HG03457 (cell line): Measurements from ENCODE around the gene LRP10.
"Not testable (repeated sequence)": the region's sequence is repeated elsewhere in the genome, so short reads cannot be mapped to it uniquely, and the experiment has no call there.

Experiments
- ATAC-seq: cut with Tn5 transposase; IDR thresholded peaks from one replicate; pipeline ENCODE4 v1.9.1; 2021; ENCODE audit warnings: moderate number of reproducible peaks; ENCODE audit not compliant: unreplicated experiment

Gene LRP10

DNA sequence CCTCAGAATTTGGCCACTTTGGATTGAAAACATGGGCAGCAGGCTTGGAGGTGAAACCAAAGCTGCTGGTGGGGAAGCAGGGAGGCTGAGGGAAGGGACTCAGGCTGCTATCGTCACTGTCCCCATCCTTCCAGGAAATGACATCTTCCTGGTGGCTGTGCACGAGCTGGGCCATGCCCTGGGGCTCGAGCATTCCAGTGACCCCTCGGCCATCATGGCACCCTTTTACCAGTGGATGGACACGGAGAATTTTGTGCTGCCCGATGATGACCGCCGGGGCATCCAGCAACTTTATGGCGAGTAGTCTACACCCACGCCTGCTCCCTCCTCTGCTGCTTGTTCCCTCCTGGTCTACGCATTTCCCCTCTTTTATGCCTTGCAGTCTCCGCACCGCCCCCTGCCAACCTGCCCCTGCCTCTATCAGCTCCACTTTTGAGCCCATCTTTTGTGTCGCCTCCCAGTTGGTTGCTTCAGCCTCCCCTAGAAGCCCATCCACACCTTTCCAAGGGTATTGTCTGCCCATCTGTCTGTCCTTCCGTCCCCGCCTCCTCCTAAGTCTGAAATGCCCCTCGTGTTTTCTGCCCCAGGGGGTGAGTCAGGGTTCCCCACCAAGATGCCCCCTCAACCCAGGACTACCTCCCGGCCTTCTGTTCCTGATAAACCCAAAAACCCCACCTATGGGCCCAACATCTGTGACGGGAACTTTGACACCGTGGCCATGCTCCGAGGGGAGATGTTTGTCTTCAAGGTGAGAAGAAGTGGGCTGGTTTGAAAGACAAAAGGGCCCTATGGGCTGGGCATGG is 28.2 kb upstream of the LRP10 start:
- no peak for ATAC-seq

DNA sequence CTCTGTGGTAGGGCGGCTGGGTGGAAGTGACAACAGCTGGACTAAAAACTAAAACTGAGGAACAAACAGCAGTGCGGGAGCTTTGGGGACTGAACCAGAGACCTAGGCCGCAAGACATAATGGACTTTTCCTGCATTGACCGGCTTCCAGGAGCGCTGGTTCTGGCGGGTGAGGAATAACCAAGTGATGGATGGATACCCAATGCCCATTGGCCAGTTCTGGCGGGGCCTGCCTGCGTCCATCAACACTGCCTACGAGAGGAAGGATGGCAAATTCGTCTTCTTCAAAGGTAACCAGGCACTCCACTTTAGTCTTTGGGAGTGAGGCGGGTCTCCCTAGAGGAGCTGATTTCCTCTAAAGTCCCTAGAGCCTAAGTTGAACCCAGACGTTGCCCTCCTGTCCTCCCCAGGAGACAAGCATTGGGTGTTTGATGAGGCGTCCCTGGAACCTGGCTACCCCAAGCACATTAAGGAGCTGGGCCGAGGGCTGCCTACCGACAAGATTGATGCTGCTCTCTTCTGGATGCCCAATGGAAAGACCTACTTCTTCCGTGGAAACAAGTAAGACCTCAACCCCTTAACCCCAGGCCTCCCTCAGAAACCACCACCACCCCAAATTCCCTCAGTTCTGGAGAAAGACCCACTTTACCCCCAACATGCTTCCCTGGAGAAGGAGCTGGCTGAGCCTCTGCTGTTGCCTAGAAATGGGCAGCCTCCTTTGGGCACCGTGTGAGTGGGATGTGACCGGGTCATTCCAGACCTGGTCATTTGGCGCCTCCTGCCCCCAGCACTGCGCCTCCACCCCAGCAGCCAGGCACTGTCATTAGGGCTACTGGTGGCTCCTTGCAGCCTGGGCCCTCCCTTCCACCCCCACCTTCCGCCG is 27.1 kb upstream of the LRP10 start:
- no peak for ATAC-seq

DNA sequence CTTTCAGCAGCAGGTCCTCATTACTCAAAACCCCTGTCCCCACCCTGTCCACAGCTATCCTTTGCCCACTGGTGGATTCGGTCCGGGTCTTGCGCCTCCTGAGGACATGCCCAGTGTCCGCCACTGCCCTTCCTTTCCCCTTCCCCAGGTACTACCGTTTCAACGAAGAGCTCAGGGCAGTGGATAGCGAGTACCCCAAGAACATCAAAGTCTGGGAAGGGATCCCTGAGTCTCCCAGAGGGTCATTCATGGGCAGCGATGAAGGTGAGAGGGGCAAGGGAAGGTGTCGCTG is 26.5 kb upstream of the LRP10 start:
- no peak for ATAC-seq

DNA sequence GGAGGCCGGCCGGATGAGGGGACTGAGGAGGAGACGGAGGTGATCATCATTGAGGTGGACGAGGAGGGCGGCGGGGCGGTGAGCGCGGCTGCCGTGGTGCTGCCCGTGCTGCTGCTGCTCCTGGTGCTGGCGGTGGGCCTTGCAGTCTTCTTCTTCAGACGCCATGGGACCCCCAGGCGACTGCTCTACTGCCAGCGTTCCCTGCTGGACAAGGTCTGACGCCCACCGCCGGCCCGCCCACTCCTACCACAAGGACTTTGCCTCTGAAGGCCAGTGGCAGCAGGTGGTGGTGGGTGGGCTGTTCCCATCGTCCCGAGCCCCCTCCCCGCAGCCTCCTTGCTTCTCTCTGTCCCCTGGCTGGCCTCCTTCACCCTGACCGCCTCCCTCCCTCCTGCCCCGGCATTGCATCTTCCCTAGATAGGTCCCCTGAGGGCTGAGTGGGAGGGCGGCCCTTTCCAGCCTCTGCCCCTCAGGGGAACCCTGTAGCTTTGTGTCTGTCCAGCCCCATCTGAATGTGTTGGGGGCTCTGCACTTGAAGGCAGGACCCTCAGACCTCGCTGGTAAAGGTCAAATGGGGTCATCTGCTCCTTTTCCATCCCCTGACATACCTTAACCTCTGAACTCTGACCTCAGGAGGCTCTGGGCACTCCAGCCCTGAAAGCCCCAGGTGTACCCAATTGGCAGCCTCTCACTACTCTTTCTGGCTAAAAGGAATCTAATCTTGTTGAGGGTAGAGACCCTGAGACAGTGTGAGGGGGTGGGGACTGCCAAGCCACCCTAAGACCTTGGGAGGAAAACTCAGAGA is 25.5 kb upstream of the LRP10 start:
- ATAC-seq: no peak

DNA sequence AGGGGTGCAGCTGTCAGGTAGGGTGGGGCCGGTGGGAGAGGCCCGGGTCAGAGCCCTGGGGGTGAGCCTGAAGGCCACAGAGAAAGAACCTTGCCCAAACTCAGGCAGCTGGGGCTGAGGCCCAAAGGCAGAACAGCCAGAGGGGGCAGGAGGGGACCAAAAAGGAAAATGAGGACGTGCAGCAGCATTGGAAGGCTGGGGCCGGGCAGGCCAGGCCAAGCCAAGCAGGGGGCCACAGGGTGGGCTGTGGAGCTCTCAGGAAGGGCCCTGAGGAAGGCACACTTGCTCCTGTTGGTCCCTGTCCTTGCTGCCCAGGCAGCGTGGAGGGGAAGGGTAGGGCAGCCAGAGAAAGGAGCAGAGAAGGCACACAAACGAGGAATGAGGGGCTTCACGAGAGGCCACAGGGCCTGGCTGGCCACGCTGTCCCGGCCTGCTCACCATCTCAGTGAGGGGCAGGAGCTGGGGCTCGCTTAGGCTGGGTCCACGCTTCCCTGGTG is 24.7 kb upstream of the LRP10 start:
- no peak for ATAC-seq

DNA sequence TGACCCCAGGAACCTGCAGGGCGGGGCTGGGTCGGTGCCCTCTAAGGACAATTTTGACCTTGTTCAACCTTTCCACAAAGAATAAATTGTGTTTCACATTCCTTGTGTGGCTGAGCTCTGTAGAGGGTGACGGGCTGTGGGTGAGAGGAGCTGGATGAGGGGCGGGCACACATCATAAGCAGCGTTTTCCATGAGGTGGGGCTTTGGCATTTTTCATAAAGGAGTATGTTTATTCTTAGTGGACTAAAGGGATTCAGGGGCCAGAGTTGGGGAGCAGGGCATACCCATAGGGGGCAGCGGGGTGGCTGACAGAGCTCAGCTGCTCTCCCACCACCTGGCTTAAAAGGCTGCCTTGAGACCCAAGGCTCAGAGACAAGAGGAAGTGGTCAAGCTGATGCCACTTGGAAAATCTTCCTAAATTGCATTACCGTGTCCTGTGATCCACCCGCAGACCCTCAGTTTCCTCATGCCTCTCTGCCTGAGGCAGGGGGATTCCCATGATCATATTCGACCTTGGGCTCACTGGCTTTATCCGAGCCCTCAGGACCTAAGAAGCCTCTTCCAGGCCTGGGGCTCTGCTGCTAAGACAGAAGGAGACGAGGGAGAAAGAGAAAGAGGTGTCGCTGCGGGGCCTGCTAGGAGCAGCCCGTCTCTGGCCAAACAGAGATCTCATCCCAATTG is 23.7 kb upstream of the LRP10 start:
- ATAC-seq: no peak

DNA sequence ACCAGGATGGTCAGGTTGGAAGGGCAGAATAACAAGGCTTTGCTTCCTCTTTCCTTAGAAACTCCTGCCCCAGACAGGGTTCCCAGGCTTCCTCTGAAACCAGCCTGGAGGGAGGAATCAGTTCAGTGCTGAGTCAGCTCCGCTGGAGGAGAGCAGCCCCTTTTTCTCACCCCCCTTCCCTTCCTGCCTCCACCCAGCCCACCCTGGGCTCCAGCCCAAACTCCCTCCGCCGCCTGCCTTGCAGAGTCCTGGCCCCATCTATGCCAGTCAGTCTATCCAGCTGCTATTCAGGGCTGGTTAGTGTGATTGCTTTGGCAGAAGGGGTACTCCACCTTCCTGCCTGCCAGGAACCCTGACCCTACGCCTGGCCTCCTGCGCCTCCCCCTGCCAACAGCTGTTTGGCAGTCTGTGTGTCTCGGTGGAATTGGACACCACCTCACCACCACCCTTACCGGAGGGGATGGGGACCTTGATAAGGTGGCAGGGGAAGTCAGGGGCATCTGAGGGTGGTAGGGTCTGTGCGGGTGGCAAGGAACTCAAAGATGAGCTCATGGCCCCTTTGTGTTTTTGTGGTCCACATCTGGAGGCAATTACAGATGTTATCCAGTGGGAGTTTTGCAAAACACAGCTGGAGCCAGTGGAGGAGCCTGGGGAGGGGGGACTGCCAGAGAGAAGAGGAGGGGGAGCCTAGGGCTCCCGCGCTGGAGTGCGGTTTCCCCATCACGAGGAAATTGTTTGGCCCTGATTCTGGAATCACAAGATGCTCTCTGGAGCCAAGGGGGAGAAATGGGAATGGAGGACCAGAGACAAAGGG is 23.0 kb upstream of the LRP10 start:
- no peak for ATAC-seq

DNA sequence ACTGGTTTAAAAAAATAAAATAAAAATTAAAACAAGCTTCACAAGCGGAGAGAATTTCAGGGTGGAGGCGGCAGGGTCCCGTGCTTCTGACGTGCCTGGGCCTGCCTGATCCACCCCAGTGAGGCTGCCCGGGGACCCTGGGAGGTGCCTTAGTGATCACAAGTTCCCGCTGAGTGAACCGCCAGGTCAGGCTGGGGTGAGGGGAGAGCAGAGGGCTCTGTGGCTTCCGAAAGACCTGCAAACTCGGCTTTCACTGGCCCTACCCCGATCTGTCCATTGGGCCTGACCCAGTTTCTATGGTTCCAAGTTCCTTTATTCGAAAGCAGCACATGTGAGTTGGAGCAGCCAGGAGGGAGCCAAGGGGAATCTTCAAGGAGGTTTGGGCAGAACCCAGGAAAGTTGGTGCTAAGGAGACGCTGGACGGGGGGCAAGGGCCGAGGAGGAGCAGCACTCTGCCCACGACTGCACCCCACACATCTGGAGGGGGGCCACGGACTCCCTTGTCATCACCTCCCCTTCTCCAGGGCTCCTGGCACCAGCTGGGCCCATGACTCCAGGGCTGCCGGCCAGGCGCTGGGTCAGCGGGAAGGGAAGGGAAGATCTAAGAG is 22.2 kb upstream of the LRP10 start:
- no peak for ATAC-seq

DNA sequence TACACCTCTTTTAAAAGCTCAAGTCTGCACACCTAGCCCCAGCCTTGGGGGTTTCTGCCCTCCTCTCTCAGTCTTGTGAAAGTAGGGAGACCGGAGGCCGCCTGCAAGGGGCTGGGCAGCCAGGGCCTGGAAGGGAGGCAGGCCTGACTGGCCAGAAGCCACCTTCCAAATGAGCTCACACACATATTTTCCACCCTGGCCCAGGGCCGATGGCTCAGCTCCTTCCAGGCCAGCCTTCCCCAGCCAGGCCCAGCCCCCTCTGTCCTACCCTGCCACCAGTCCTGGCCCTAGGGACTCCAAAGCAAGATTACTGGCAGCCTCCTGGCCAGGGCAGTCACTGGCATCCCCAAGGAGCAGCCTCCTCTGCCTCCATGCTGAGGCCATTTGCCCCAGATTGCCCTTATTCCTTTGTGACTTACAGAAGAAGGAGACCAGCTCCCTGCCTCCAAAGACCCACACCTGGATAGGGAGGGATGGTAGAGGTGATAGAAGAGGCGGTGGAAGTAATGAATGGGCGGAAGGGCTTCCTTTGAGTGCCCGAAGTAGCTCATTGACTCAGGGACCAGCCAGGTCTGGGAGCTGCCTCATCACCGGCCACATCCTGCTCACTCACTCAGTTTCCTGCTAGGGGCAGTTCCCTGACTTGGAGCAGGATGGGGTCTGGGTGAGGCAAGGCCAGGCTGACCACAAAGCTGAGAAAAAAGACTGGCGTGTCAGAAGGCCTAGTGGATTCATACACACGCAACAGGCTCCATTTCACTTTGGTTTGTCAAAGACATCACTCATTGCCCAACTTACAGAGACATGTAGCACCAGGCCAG is 20.4 kb upstream of the LRP10 start:
- ATAC-seq: no peak

DNA sequence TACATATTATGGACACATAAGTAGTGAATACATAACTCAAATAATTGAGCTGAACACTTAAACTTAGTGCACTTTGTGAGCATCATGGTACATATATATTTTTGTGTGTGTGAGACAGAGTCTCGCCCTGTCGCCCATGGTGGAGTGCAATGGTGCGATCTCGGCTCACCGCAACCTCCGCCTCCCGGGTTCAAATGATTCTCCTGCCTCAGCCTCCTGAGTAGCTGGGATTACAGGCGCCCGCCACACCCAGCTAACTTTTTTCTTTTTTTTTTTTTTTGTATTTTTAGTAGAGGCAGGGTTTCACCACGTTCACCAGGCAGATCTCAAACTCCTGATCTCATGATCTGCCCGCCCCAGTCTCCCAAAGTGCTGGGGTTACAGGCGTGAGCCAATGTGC is 19.4 kb upstream of the LRP10 start:
- ATAC-seq: not testable (repeated sequence)

DNA sequence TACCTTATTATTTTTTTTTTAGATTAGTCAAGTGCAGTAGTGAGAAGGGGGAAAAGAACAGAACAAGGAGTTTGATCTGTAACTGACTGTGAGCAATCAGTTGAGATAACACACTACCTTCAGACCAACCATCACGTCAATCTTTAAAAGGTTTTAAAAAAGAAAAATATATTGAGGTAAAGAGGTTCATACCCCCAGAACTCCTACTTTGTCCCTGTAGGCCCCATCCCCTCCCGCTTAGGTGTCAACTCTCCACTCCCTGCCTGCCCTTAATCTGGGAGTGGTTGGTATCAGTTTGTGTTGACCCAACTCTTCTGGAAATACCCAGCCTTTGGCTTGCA is 19.0 kb upstream of the LRP10 start:
- ATAC-seq: no peak

DNA sequence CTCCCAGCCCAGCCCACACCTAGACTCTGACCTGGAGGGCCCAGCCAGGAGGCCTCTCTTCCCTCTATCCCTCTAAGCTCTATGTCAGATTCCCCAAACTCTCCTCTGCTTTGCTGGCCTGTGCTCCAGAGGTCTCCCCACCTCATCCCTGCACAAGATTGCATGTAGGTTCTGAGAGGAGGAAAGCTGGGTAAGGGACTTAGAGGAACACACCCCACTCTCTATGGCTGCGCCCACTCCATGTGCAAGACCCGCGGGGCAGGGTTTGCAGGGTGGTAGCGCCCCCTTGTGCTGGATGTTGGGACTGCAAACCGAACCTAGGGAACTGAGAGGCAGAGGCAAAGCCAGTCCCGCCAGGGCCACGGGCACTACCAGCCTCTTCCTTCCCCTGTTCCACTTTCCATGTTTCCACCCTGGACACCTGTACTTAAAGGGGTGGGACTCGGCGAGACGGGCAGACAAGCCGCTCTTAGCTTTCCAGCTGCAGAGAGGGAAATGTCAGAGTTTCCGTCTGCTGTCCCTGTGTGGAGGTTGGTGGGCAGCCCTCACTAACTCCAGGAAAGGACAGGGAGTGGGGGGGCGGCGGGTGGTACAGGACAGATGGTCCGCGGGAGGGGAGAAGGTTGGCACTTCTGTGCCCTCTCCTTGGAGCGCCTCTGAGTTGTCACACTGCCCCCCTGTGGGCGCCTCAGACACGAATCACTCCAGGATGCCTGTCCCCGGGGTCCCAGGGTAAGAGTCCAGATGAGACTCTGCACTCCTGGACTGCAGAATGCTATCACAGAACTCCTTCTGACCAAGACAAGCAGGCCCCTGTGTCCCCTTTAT is 18.4 kb upstream of the LRP10 start:
- ATAC-seq: no peak

DNA sequence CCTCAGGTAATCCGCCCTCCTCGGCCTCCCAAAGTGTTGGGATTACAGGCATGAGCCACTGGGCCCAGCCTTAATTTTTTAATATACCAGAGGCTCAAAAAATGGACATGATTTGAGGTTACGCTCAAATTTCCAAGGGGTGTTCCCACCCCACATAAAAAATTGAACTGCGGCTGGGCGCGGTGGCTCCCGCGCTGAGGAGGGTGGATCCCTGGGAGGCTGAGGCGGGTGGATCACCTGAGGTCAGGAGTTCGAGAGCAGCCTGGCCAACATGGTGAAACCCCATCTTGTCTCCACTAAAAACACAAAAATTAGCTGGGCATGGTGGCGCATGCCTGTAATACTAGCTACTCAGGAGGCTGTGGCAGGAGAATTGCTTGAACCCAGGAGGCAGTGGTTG is 17.2 kb upstream of the LRP10 start:
- not testable (repeated sequence) for ATAC-seq

DNA sequence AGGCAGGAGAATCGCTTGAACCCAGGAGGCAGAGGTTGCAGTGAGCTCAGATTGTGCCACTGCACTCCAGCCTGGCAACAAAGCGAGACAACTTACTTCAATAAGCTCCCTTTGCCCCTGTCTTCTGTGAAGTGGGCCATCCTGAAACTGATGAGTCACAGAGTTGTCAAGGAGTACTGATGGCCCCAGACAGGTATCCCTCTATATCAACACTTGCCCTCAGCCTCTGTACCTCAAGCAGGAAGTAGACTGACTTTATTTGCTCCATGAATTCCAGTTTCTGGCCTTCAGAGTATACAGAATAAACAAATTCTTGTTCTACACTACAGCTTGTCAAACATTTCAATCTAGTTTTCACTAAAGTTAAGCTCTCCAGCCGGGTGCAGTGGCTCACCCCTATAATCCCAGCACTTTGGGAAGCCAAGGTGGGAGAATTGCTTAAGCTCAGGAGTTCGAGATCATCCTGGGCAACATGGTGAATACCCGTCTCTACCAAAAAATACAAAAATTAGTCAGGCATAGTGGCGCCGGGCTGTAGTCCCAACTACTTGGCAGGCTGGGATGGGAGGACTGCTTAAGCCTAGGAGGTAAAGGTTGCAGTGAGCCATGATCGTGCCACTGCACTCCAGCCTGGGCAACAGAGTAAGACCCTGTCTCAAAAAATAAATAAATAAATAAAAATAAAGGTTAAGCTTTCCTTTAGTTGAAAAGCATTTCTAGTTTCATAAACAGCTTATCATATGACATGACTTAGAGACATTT is 16.4 kb upstream of the LRP10 start:
- ATAC-seq: no peak

DNA sequence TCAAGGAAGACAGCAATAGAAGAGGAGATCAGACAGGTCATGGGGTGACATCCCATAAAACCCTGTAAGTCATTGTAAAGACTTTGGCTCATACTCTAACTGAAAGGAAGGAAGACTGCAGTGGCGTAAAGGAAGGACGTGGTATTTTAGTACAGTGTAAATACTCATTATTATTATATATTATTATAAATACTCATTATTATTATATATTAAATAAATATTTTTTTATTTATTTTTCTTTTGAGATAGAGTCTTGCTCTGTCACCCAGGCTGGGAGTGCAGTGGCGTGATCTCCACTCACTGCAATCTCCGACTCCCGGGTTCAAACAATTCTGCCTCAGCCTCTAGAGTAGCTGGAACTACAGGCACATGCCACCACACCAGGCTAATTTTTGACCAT is 15.1 kb upstream of the LRP10 start:
- no peak for ATAC-seq

DNA sequence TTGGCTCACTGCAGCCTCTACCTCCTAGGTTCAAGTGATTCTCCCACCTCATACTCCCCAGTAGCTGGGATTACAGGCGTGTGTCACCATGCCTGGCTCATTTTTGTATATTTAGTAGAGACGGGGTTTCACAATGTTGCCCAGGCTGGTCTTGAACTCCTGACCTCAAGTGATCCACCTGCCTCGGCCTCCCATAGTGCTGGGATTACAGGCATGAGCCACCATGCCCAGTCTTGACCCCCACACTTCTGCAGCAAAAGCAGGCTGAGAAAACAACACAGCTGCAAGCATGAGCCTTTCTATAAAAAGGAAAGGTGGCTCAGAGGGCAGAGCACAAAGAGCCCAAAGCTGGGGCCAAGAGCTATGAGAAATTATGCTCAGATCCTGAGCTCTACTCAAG is 11.2 kb upstream of the LRP10 start:
- ATAC-seq: not testable (repeated sequence)

DNA sequence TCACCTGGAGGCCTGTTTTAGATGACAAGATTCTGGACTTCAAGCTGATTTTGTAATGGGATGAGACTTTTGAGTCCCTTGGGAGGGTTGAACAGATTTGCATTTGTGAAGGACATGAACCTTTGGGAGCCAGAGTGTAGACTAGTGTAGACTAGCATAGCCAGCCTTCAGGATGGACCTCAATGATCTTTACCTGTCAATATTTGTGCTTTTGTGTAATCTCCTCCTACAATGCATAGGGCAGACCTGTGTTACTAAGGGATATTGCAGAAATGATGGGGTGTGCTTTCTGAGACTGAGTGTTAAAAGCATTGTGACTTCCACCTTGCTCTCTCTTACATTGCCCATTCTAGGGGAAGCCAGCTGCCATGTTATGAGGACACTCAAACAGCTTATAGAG is 9.9 kb upstream of the LRP10 start:
- ATAC-seq: no peak
